Astrocyte (in vitro differentiated cells and primary cell): Measurements from ENCODE around the gene BIRC3.

Experiments
- EZH2 ChIP-seq: IDR thresholded peaks from 2 replicates; pipeline ENCODE4 v1.6.1; 2012; ENCODE audit warnings: mild to moderate bottlenecking, low read length, inconsistent platforms; ENCODE audit not compliant: insufficient read depth
- TF ChIP-seq, protein P1 (sequence below): IDR thresholded peaks from 2 replicates; pipeline ENCODE4 v1.5.1; 2011; ENCODE audit warnings: low read depth, mild to moderate bottlenecking, inconsistent platforms, low read length, moderate library complexity; ENCODE audit not compliant: insufficient read depth

DNA sequence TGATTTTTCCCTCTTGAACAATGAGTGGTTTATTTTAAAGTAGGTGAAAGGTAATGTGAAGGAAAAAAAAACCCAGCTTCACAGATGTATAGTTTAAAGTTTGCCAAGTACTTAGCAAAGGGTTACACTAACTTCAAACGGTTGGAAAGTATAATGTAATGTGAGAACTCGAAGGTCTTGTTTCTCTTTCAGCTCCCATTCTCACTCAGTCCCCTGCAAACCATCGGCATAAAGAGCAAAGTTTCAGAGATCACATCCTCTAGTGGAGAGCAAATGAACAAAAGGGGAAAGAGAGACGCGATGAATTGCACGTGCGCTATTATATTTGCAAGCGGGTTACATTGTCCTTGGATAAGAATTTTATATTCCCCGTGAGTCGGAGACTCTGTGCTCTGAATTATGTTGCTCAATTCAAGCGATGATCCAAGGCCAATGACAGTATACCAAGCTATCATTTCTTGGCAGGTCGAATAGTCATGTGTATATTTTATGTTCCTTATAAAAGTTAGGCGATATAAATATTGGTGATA, 37.6 kb upstream of the BIRC3 start:
- TF ChIP-seq, protein P1, sequence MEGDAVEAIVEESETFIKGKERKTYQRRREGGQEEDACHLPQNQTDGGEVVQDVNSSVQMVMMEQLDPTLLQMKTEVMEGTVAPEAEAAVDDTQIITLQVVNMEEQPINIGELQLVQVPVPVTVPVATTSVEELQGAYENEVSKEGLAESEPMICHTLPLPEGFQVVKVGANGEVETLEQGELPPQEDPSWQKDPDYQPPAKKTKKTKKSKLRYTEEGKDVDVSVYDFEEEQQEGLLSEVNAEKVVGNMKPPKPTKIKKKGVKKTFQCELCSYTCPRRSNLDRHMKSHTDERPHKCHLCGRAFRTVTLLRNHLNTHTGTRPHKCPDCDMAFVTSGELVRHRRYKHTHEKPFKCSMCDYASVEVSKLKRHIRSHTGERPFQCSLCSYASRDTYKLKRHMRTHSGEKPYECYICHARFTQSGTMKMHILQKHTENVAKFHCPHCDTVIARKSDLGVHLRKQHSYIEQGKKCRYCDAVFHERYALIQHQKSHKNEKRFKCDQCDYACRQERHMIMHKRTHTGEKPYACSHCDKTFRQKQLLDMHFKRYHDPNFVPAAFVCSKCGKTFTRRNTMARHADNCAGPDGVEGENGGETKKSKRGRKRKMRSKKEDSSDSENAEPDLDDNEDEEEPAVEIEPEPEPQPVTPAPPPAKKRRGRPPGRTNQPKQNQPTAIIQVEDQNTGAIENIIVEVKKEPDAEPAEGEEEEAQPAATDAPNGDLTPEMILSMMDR: peak; percentile 21
- no peak for TF ChIP-seq EZH2
